ENCODE results near the gene VPS13D. TPM values are rescaled to one million over a fixed set of nuclear protein-coding genes. Genes with fewer than 3 reads are reported as not detected.
"Not testable (repeated sequence)": the region's sequence is repeated elsewhere in the genome, so short reads cannot be mapped to it uniquely, and the experiment has no call there.

The VPS13D gene
- total RNA-seq, 1 experiment from 2014 or later: 16.0 TPM

DNA sequence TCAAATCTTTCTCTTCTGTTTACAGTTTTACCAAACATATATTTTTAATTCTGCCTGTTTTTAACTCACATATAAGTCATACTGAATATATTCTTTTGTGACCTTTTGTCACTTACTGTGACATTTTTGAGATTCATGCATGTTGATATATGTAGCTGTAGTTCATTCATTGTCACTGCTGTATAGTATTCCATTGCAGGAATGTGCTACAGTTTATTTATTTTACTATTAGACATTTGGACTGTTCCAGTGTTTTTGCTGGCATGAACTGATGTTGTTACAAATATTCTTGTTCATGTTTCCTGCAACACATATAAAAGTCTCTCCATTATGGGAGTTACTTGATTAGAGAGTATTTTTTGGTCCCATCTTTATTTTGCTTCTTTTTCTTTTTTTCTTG, 213.3 kb downstream of the VPS13D start:
- in situ Hi-C loops (cut with HindIII; ENCODE audit: low pct_unique_long_range_greater_than_20kb, low sequenced_read_pairs): no loop called here
- DNase-seq (ENCODE audit: low read depth): no peak

DNA sequence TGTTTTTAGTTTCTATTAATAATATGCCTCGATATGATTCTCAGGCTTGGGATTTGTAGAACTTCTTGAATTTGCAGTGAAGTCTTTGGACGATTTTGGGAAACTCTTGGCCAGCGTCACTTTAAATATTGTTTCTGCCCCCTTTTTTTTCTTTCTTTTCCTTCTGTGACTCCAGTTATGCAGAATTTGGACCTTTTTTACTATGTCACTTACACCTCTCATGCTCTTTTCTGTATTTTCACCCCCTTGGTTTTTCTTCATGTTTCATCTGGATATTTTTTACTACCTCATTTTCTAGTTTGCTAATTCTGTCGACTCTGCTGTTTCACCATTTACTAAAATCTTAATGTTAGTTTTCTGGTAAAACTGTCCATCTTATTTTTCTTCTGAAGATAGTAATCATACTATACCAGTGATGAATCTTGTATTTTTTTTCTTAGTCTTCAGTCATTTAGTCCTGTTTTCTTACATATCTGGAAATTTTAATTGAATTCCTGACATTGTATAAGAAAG, 214.6 kb downstream of the VPS13D start:
- no peak for DNase-seq (ENCODE audit: low read depth)
- in situ Hi-C loops (cut with HindIII; ENCODE audit: low pct_unique_long_range_greater_than_20kb, low sequenced_read_pairs): no loop called here

DNA sequence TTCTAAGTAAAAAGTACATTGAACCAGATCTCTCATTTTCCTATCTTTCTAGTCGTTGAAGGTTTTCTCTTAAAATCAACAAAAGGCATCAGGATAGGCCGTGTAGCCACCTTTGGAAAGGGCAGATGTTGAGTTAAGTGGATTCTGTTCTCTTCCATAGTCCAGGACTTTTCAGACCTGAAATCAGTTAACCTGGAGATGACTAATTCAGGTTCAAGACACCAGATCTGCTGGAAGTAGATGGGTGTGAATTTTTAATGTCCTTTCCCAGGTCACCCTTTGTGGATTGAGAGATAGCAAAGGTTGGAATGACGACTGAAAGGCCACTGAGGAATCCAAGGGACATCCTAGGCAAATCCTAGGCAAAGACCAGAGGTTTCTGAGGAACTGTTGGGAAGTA, 215.4 kb downstream of the VPS13D start:
- in situ Hi-C loops (cut with HindIII; ENCODE audit: low pct_unique_long_range_greater_than_20kb, low sequenced_read_pairs): no loop called here
- DNase-seq (ENCODE audit: low read depth): no peak

DNA sequence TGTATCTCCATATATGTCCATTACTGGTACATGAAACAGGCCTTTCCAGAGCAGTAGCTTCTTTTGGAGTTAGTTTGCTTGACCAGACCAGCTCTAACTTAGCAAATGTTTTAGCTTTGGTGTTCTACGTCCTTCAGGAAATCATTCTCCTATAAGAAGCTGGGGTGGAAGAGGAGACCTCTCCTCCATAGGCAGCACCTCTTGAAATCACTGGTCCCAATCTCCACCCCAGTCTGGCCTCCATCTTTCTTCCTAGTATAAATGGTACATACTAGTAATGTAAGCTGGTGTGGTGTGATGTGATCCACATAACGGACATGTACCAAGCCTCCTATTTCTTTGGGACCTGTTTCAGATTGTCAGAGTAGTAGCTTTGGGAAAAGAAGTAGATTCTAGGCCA, 216.8 kb downstream of the VPS13D start:
- in situ Hi-C loops (cut with HindIII; ENCODE audit: low pct_unique_long_range_greater_than_20kb, low sequenced_read_pairs): no loop called here

DNA sequence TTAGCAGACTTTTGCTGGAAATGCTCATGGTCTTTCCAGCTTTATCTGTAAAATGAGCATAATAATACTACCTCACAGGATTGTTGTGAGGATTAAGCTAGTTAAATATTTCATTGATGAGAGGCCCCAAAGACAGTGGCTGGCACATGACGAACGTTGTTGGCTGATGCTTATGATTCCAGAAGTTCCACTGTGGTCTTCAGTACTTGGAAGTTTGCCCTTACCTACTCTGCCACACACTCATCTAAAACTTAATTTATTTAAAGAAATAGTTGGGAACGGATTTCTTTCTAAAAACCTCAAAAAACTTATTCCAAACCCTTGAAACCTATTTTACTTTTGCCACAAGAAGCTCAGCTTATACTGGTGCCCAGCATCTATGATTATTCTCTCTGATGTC, 217.5 kb downstream of the VPS13D start:
- in situ Hi-C loops (cut with HindIII; ENCODE audit: low pct_unique_long_range_greater_than_20kb, low sequenced_read_pairs): no loop called here
- no peak for DNase-seq (ENCODE audit: low read depth)

More for the DNA sequence above, 216.8 kb downstream of the VPS13D start:
- DNase-seq (ENCODE audit: low read depth): no peak

DNA sequence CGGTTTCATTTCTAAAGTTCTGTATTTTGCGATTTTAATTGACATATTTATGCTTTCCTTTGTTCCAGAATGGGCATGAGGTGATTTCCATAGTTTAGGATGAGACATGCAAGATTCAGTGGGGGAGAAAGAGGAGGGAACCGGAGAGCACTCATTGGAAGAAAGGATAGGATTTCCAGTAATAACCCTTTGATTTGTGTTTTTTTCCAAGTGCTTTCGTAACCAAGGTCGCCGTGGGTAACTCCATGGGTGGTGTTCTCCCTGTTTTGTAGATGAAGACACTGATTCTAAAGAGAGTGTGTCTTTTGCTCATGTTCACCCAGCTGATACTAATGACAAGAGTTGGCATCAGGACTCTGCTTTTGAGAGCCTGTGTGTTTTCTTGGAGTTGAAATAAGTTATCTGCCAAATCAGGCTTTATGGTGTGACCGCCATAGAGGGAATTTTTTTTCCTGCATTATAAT, 218.1 kb downstream of the VPS13D start:
- peak; percentile 25 for DNase-seq (ENCODE audit: low read depth)
- in situ Hi-C loops (cut with HindIII; ENCODE audit: low pct_unique_long_range_greater_than_20kb, low sequenced_read_pairs): no loop called here

DNA sequence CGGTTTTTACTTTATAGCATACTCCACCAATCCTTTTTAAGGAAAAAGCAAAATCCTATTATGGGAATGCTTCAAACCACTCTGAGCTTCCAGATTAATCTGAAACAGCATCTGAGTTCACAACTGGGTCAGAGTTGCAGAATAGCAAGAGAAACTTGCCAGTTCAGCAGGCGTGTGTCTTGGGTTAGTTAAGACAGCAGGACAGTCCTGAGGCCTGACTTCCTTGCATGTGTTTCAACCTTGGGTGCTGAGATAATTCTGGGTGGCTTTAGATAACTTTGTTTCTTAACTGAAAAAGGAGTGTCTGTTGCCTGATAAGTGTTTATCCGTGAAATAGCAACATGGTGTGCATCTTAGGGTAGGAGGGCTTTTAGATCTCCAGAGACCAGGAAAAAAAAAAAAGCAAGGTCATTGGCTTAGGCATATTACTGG, 218.9 kb downstream of the VPS13D start:
- in situ Hi-C loops (cut with HindIII; ENCODE audit: low pct_unique_long_range_greater_than_20kb, low sequenced_read_pairs): no loop called here
- DNase-seq (ENCODE audit: low read depth): no peak

DNA sequence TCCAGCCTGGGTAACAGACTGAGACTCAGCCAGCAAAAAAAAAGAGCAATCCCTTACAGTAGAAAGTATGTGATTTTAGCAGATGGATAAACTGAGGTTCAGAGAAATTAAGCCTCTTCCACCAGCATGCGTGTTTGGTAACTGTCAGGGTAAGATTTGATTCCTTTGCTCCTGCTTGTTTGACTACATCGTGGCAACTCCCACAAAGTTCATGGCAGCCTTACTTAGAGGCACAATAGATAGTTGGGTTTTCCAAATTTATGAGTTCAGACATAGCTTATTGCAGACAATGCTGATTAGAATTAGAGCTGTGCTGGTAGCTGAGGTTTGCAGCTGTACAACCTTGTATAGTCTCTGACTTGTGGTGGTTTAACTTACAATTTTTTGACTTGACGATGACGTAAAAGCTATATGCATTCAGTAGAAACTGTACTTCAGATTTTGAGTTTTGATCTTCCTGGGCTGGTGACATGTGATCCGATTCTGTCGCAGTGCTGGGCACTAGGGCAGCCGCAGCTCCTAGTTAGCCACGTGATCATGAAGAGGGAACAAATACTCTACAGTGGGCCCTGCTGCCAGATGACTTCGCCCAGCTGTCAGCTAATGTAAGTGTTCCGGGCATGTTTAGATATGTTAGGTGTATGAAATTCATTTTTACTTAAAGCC, 220.4 kb downstream of the VPS13D start:
- in situ Hi-C loops (cut with HindIII; ENCODE audit: low pct_unique_long_range_greater_than_20kb, low sequenced_read_pairs): no loop called here
- no peak for DNase-seq (ENCODE audit: low read depth)

DNA sequence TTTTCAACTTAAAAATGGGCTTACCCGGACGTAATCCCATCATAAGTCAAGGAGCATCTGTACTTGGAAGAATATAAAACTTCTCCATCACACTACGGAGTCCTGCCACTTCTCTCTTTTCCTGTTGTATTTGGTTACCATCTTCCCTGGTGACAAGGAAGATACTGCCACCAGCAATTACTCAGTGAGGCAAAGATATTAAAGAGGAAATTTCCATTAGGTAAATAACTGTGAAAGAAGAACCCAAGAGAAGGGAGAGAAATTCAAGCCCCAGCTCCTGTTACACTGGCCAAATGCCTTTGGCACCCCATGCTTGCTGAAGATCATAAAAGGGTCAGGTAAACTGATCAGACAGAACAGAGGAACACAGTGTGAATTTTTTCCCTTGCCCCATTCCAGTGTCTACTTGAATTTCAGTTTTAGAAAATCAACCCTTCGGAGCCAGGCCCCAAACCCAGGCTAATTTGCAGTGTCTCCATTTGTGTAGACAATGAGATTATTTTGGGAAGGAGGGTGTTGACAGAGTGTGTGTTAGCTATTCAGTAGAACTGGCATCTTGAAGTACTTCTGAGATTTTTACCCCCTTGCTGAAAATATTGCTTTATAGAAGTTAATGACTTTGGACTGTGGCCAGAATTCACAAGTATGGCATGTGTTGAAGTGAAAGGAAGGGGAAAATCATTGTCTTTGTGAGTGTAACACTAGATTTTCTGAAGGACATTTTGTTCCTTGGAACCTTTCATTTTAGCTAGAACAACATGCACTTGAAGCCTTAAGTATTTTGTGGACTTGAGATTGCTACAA, 221.1 kb downstream of the VPS13D start:
- in situ Hi-C loops (cut with HindIII; ENCODE audit: low pct_unique_long_range_greater_than_20kb, low sequenced_read_pairs): no loop called here
- no peak for DNase-seq (ENCODE audit: low read depth)

DNA sequence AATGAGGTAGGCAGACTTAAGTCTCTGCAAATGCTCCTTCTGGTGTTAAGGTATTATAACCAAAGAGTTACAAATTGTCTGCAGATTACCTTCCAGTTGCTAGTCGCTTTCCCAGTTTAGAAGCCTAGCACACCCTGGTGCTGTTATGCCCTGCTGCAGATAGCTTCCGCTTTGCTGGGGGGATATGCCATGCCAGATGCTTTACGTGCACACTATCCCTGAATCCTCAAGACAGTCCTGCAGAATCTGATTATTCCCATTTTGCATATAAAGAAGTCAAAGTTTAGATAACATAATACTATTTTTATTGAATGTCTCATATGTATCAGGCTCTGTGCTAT, 221.7 kb downstream of the VPS13D start:
- in situ Hi-C loops (cut with HindIII; ENCODE audit: low pct_unique_long_range_greater_than_20kb, low sequenced_read_pairs): no loop called here
- DNase-seq (ENCODE audit: low read depth): no peak

DNA sequence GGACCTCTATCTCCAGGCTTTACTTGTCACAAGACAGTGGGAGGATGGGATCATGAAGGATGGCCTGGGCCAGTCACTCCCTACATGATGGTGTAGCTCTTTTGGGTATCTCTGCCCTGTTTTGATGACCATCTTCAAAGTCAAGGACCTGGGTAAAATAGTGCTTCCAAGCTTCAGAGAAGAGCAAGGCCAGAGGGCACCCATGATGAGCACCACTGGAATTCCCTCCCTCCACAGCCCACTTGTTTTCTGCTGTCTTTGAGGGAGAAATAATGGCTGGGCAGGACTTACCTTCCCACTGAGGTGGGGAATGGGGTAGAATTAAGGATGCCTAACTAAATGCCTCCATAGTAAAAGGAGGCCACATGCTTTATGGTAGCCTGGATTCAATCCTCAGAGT, 222.4 kb downstream of the VPS13D start:
- no peak for DNase-seq (ENCODE audit: low read depth)
- in situ Hi-C loops (cut with HindIII; ENCODE audit: low pct_unique_long_range_greater_than_20kb, low sequenced_read_pairs): no loop called here

DNA sequence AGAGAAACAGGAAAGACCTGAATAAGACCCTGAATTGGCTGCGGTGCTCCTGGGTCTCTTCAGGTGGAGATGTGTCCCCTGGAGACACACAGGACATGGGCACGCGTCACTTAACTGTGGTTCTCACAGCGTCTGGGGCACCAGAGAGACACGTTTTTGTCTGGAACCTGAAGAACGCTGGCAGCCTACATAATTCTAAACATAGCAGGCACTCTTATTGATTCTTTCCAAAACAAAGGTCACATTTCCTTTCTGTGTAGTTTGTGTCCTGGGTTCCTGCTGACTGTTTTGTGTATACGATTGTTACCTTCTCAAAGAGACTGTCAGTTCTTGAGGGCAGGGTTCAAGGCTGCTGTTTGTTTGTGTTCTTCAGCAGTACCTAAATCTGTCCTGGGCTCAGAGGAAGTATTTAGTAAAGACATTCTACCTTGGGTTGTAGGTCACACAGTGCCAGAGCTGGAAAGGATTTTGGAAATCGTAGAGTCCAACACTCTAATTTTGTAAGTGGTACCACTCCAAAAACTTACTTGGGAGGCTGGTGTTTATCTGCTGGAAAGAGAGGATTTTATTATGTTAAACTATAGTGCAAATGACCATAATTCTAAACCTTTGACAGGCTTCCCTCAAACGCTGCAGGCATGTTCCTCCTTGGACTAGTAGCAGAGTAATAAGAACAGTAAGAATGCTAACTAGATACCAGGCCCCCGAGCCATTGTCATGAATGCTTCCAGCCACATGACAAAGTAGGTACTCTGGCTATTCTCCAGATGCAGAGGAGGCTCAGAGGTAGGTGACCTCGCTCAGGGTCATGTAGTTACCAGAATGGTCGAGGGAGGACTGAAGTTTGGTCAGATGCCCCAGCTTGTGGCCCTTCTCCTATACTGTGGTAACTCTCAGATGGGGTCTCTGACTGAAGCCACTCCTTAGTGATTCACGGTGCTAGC, 223.8 kb downstream of the VPS13D start:
- DNase-seq (ENCODE audit: low read depth): no peak
- in situ Hi-C loops (cut with HindIII; ENCODE audit: low pct_unique_long_range_greater_than_20kb, low sequenced_read_pairs): no loop called here

DNA sequence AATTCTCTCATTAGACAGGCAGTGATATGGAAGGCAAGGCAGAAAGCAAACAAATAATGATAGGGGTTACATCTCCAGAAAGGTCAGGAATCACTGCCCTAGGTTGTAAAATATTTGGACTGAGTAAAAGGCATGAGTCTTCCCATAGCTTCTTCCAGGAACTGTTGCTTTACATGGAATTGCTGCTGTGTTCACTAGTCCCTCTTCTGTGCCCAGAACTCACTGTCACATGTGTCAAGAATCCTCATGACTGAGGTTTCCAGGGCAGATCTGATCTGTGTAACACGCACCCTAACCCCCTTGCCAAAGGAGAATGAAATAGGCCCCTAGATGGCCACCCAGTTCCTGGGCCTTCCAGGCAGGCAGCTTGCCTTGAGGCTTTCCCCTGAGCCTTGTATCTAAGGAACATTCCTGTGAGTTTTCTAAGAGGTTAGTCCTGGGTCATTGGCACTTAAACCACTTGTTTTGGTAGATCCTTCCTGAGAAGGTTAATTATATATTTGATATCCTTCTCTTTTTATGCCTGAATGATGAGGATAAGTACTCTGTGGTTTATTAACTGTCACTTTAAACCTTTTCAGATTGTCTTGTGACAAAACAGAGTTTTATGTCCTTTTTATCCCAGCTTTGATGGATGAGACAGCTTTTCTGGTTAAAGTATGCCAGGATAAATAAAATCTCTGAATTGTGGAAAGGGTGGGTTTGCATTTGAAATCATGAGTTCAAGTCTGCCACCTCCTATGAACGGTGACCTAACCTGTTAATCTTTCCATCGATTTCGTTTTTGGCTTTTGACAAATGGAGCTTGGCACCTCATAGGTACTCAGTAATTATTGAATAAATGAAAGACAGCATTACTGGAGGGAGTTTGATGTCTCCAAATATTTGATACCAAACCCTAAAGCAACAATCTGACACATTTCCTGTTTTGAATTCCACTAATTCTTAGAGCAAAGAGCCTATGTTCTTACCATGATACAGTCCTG, 224.9 kb downstream of the VPS13D start:
- peak; percentile 99 for DNase-seq (ENCODE audit: low read depth)
- in situ Hi-C loops (cut with HindIII; ENCODE audit: low pct_unique_long_range_greater_than_20kb, low sequenced_read_pairs): no loop called here

DNA sequence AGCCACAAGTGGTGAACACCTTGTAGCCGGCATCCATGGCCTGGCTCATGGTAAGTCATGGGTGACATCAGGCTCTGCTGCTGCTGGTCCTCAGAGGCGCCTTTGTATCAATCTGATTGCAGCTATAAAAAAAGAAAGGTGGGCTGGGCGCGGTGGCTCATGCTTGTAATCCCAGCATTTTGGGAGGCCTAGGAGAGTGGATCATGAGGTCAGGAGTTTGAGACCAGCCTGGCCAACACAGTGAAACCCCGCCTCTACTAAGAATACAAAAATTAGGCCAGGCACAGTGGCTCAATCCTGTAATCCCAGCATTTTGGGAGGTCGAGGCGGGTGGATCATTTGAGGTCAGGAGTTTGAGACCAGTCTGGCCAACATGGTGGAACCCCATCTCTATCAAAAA, 226.3 kb downstream of the VPS13D start:
- in situ Hi-C loops (cut with HindIII; ENCODE audit: low pct_unique_long_range_greater_than_20kb, low sequenced_read_pairs); DNase-seq (ENCODE audit: low read depth): not testable (repeated sequence)

DNA sequence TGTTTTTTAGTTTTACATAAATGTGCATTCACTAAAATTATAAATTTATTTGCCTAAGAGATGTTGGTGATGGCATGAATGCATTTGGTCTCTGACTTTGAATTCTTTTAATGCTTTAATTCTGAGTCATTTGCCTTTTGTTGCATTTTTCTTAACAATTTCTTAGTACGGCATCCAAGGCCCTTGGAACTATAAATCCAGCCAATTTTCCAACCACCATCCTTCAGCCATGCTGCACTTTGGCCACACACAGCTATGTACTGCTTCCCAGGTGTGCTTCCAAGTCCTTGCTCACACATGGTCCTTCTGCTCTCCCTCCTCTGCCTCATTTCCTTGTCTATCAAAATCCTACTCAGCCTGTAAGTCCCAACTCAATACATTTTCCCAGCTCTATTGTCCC, 227.1 kb downstream of the VPS13D start:
- DNase-seq (ENCODE audit: low read depth): no peak
- in situ Hi-C loops (cut with HindIII; ENCODE audit: low pct_unique_long_range_greater_than_20kb, low sequenced_read_pairs): no loop called here

DNA sequence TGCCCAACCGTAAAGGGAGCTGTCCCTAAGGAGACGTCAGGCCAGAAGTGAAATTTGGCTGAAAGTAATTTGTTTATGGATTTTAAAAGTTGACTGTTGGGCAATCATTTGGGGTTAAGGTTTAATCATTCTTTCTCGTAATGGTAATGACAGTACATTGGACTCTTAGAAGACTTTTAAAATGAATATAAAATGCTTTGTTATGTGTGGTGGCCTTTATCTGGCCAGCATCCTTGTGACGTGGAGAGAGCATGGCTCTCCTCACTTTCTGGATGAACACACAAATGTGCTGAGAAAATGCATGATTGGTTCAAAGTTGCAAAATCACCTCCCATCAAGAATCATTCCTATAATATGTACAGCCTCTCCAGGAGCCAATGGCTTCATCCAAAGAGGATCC, 227.9 kb downstream of the VPS13D start:
- in situ Hi-C loops (cut with HindIII; ENCODE audit: low pct_unique_long_range_greater_than_20kb, low sequenced_read_pairs): no loop called here
- no peak for DNase-seq (ENCODE audit: low read depth)

DNA sequence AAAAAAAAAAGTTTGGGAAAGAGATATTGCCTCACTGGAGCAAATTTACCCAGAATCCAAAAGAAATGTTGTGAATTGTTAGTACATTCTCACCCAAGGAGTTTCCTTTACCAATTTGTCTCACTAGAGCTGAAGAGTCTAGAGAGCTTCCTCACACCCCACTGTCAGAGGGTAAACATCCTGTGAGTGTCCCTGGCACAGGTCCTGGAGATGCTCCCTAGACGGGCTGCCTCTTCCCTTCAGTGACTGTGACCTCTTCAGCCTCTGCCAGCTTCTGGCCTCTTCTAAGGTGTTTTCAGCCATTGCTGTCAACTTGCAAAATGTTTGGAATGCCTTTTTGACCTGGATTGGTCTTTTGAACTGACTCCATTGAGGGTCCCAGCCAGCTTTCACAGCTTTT, 228.7 kb downstream of the VPS13D start:
- in situ Hi-C loops (cut with HindIII; ENCODE audit: low pct_unique_long_range_greater_than_20kb, low sequenced_read_pairs): no loop called here
- no peak for DNase-seq (ENCODE audit: low read depth)

DNA sequence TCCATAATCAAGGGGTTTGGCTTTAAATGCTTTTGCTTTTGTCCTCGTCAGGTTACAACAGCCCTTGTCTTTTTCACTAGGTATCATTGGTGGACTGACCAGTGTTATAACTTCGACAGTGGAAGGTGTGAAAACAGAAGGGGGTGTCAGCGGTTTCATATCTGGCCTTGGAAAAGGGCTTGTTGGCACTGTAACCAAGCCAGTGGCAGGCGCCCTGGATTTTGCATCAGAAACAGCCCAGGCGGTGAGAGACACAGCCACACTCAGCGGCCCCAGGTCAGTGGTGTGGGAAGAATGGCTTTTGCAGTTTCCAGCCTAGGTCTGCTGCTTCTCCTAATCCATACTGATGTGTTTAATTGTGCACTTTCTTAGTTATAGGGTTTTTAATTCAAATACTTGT, 230.3 kb downstream of the VPS13D start:
- in situ Hi-C loops (cut with HindIII; ENCODE audit: low pct_unique_long_range_greater_than_20kb, low sequenced_read_pairs): no loop called here
- DNase-seq (ENCODE audit: low read depth): no peak

All from Caki2 (cell line).